AG08396 (cell line): ENCODE data around the gene ANKRD9.
"Not testable (repeated sequence)": the region's sequence is repeated elsewhere in the genome, so short reads cannot be mapped to it uniquely, and the experiment has no call there.

ENCODE experiments used
- DNase-seq: peaks from one replicate; pipeline ENCODE4 v3.0.0; 2012; ENCODE audit warnings: low spot score, mixed read lengths

ANKRD9 gene

GRCh38 chr14:102538602-102539543, 29.3 kb upstream of the ANKRD9 start:
- no peak for DNase-seq

GRCh38 chr14:102537981-102538601, 28.5 kb upstream of the ANKRD9 start:
- DNase-seq, result no peak

- no peak for DNase-seq
These were observed 22.7 kb upstream of the ANKRD9 start for GRCh38 chr14:102532204-102532658.

- DNase-seq, result no peak
These were observed 21.4 kb upstream of the ANKRD9 start for GRCh38 chr14:102530828-102531478.

GRCh38 chr14:102528431-102529170, 19.0 kb upstream of the ANKRD9 start:
- DNase-seq, result no peak

GRCh38 chr14:102525929-102526497, 16.4 kb upstream of the ANKRD9 start:
- no peak for DNase-seq

- no peak for DNase-seq
These were observed 15.8 kb upstream of the ANKRD9 start for GRCh38 chr14:102525219-102525928.

GRCh38 chr14:102524451-102525218, 15.1 kb upstream of the ANKRD9 start:
- peak; percentile 99 for DNase-seq

- DNase-seq, result no peak
These were observed 14.2 kb upstream of the ANKRD9 start for GRCh38 chr14:102523569-102524450.

GRCh38 chr14:102523200-102523568, 13.6 kb upstream of the ANKRD9 start:
- no peak for DNase-seq

GRCh38 chr14:102519709-102520108, 10.1 kb upstream of the ANKRD9 start:
- DNase-seq, result not testable (repeated sequence)

- DNase-seq, result no peak
These were observed 8.6 kb upstream of the ANKRD9 start for GRCh38 chr14:102518063-102518648.

GRCh38 chr14:102517392-102518062, 8.0 kb upstream of the ANKRD9 start:
- no peak for DNase-seq

GRCh38 chr14:102516531-102517391, 7.2 kb upstream of the ANKRD9 start:
- peak; percentile 88 for DNase-seq

- no peak for DNase-seq
These were observed 5.6 kb upstream of the ANKRD9 start for GRCh38 chr14:102514987-102515733.
